Retina (tissue), 1 donor: ENCODE data around the gene ARF1.

Experiments
- DNase-seq: peaks from one replicate; pipeline ENCODE4 v3.0.0-alpha.2; 2016

The ARF1 gene

DNA sequence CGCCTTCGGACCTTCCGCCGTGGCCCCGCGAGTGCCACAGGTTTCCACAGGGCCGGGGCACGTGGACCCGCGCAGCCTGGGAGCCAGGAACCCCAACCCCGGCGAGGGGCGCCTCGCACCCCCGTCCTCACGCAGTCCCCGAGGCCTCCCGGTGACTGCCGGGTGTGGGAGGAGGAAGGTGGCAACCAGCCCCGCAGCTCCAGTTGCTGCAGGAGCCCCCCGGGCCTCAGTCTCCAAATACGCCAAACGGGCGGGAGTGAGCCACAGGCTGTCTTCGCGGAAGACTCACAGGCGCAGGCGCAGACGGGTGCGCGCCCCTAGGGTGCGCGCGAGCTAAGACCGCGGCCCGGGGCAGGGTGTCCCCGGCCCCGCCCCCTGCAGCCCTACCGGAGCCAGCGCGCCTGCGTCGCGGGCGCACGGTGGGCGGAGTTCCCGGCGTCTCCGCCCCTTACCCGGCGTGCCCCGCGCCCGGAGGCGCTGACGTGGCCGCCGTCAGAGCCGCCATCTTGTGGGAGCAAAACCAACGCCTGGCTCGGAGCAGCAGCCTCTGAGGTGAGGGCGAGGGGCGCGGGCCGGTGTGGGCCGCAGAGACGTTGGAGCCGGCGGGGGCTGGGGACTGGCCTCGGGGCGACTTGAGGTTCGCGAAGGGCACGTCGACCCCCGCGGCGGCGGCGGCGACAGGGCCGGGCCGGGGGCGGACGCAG lies at the start of gene ARF1:
Gene ARF1, plus strand, starts transcription at position 495 of the 704 bp plus-strand sequence. CDS start 14,407 bp downstream, outside the sequence.
- peak; percentile 96 for DNase-seq

DNA sequence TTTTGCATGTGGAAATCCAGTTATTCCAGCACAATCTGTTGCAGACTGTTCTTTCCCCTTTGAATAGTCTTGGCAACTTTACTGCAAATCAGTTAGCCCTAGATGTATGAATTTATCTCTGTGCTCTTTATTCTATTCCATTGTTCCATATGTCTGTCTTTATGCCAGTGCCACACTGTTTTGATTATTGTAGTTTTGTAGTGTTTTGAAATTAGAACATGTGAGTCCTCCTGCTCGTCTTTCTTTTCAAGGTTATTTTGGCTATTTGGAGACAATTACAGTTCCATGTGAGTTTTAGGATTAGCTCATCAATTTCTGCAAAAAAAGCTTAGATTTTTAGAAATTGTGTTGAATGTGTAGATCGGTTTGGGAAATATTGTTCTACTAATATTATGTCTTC lies 49.1 kb upstream of the ARF1 start:
- DNase-seq, result no peak

DNA sequence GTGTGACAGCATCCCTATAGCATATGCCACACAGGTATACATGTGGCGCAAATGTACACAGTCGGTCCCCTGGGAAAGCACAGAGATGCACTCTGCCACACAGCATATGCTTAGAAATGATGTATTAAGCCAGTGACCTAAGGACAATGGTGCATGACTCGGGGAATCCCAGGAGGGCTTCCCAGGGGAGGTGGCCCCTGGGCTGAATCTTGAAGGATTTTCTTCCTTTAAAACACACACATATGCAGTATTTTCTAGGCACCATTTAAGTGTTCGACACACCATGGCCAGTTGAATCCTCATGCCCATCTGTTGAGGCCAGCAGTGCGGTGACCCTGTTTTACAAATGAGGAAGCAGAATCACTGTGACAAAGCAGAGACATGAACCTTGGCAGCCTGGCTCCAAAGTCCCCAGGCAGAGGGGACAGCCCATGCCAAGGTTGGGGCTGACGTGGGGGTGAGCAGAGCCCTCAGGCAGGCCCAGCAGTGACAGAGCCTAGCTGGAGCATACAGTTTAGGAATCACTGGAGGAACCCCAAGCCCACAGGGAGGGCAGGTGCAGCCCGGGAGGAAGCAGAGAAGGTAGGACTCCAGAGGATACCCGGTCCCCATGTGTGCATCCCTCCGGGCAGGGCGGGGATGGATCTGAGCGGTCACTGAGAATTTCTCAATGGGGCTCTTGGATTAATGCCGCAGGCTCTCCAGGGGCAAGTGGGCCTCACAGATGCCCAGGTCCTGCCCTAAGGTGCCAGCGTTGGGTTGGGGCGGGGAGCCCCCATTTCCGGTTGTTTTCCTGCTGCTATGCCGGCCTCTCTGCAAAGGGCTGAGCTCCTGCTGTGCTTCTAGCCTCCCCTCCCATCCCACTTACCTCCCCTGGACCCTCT lies 47.3 kb upstream of the ARF1 start:
- DNase-seq, result no peak

- DNase-seq, result no peak
These were observed 46.7 kb upstream of the ARF1 start for GRCh38 chr1:228035844-228036243.

DNA sequence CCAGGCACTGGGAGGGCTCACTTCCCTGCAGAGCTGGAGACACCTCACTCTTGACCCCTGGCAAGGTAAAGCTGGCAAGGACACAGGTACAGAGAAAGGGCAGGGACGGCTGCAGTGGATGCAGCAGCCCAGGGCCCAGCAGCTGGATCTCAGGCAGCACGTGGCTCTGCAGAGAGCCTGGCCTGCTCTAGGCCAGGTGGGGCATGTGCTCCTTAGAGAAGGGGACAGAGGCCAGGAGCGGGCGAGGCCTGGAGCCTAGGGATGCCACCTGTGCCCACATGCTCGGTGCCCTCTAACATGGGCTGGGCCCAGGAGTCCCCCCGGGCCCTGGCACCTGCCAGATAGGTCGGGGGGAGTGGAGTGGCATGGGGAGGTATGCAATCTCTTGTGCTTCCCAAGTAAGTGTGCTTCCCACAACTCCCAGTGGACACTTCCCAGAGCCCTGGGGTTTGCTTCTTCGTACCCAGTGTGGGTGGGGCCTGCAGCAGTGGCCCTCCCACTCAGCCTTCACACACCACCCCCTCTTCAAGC lies 45.7 kb upstream of the ARF1 start:
- DNase-seq, result no peak

DNA sequence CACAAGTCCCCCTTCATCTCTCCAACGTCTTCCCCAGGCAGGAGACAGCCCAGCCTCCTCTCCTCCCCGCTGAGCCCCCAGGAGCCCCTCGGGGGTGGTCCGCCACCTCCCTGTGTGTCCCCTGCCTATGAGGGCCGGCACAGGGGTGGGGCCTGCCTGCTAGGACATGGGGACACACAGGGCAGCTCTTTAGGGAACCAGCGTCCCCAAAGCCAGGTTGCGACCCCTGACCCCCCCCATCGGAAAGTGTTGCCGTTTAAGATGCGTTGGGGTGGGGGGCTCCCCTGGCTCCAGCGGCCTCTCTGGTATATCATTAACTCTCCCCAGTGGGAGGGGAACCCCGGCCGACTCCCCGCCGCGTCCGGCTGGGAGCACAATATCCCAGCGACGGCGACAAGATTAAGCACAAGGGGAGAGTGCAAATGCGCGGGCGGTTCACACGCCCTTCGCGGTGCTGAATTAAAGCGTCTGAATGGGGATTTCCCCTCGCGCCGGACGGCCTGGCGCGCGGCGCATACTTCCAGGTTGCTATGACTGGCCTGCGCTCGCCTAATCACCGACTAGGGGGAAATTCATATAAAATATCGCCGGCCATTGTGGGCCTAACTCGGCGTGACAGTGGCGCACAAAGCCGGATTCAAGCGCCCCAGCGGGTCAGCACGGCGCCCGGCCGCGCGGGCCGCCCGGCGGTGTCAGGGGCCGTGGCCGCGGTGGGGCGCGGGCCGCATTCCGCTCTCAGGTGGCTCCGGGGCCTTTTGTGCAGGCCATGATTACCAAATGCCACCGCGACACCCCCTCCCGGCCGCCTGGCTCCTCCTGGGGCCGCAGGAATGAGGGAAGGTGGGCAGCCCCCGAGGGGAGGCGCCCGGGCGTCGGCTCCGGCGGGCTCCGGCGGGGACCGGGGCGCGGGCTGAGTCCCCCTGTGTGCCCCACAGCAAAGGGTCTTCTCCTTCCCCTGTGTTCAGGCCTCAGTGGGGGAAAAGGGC lies 44.8 kb upstream of the ARF1 start:
- DNase-seq, result peak; percentile 71

GRCh38 chr1:228038387-228039005 lies 44.0 kb upstream of the ARF1 start:
- DNase-seq, result no peak

DNA sequence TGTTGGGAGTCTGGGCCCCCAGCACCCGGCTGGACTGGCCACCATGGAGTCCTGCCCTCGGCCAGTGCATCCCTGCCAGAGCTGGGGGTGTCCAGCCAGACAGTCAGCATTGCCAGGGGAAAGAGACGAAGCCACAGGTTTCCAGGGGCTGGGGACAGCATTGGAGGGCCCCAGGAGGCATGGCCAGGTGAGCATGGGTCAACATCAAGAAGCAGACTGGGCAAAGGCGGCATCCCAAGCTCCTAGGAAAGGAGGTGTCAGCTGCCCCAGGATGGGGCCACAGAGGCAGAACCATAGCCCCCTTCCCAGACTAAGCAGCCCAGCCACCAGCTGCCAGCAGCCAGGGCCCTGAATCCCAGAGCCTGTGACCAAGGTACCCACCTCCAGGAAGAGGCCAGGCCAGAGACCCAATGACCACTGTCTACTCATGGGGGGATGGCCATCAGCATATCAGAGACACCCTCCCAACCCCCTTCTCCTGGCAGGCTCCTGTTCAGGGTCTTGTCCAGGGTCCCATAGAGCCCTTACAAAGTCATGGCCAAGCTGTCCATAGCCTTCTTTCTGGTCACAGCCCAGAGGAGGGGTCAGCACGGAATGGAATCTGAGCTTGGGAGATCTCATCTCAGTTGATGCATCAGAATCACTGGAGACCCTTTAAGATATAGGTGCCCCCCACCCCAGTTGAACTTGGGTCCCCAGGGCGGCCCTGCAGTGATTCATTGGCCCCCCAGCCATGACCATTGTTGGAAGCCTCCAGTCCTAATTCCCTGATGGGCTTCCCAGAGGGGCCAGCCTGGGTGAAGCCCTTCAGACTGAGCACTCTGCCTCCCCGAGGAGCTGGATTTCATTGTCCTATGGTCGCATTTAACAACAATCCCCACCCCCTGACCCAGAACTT lies 43.3 kb upstream of the ARF1 start:
- no peak for DNase-seq

- DNase-seq, result no peak
These were observed 42.5 kb upstream of the ARF1 start for GRCh38 chr1:228039986-228040385.

- no peak for DNase-seq
These were observed 41.2 kb upstream of the ARF1 start for GRCh38 chr1:228041316-228041715.

GRCh38 chr1:228042508-228042907 lies 40.0 kb upstream of the ARF1 start:
- DNase-seq, result no peak

- no peak for DNase-seq
These were observed 39.1 kb upstream of the ARF1 start for GRCh38 chr1:228043281-228043848.

DNA sequence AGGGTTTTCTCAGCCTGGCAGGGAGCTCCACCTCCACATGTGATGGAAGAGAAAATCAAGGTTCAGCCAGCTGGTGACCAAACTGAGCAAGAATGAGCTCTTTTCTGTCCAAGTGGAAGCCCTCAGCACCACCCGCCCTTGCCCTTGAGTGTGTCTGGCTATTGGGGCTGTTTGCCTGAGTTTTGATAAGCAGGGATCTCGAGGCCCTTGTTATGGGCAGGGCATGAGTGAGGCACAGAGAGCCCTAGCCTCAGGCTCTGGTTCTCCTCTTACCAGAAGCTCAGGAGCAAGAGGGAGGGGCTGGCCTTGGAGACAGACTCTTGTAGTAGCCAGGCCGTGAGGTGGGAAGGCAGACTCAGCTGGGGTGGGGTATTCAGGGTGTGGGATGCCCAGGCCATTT lies 37.5 kb upstream of the ARF1 start:
- no peak for DNase-seq

GRCh38 chr1:228045405-228045804 lies 37.1 kb upstream of the ARF1 start:
- no peak for DNase-seq

GRCh38 chr1:228045871-228046270 lies 36.6 kb upstream of the ARF1 start:
- no peak for DNase-seq

- DNase-seq, result no peak
These were observed 35.9 kb upstream of the ARF1 start for GRCh38 chr1:228046421-228047182.

GRCh38 chr1:228047183-228047466 lies 35.4 kb upstream of the ARF1 start:
- no peak for DNase-seq

- DNase-seq, result no peak
These were observed 34.4 kb upstream of the ARF1 start for GRCh38 chr1:228048120-228048519.

GRCh38 chr1:228048659-228049298 lies 33.7 kb upstream of the ARF1 start:
- no peak for DNase-seq
